PC-3 (cell line): Measurements from ENCODE around the gene BABAM1. TPM values are rescaled to one million over a fixed set of nuclear protein-coding genes. Genes with fewer than 3 reads are reported as not detected.

ENCODE experiments used
- ATAC-seq: fragments of 200-7000 bp; cut with Tn5 transposase; 2 replicates; pipeline ENCODE4 v1.9.1; 2020; ENCODE audit warnings: mild to moderate bottlenecking, moderate library complexity
- BruUV-seq: library from RNA; stranded (reverse); fragments of 400-500 nt; replicated peaks from 2 replicates; lab custom pipeline; 2021; lab: Mats Ljungman, UMichigan
- CTCF ChIA-PET: fragments of 300-600 bp; sonication (Branson Sonifier 250); formaldehyde crosslinking; loops from one replicate; lab custom pipeline; 2022; ENCODE audit warnings: antibody characterized with exemption; lab: Charles Lee
- POLR2A ChIA-PET: fragments of 300-600 bp; sonication (Branson Sonifier 250); formaldehyde crosslinking; loops from one replicate; lab custom pipeline; 2022; ENCODE audit warnings: antibody characterized with exemption; ENCODE audit not compliant: unreplicated experiment; lab: Charles Lee
- DNase-seq: peaks from one replicate; pipeline ENCODE4 v3.0.0-alpha.2; 2015
- H2AFZ ChIP-seq: fragments of 300-600 bp; sonication (generic); 2 replicates; pipeline ENCODE4 v1.6.0; 2016; ENCODE audit warnings: antibody characterized with exemption, low read length
- H3F3A ChIP-seq: fragments of 300-600 bp; sonication (generic); one replicate; pipeline ENCODE4 v1.6.0; 2017; ENCODE audit warnings: antibody characterized with exemption, low read length, control low read depth, mild to moderate bottlenecking; ENCODE audit not compliant: unreplicated experiment
- H3K27ac ChIP-seq: fragments of 300-600 bp; sonication (generic); 2 replicates; pipeline ENCODE4 v1.5.1; 2016; ENCODE audit warnings: mild to moderate bottlenecking, low read length
- H3K27me3 ChIP-seq: fragments of 300-600 bp; sonication (generic); 2 replicates; pipeline ENCODE4 v1.6.1; 2016; ENCODE audit warnings: low read length, mixed read lengths
- H3K36me3 ChIP-seq: fragments of 300-600 bp; sonication (generic); 2 replicates; pipeline ENCODE4 v1.6.1; 2016; ENCODE audit warnings: low read depth, mixed run types, low read length, mixed read lengths
- H3K4me1 ChIP-seq: fragments of 300-600 bp; sonication (generic); 2 replicates; pipeline ENCODE4 v1.5.1; 2016; ENCODE audit warnings: low read length; ENCODE audit not compliant: insufficient read depth
- H3K4me2 ChIP-seq: fragments of 300-600 bp; sonication (generic); 2 replicates; pipeline ENCODE4 v1.6.0; 2016; ENCODE audit warnings: low read length
- H3K4me3 ChIP-seq: fragments of 300-600 bp; sonication (generic); 2 replicates; pipeline ENCODE4 v1.5.1; 2016; ENCODE audit warnings: mild to moderate bottlenecking, low read length, mixed read lengths
- H3K79me2 ChIP-seq: fragments of 300-600 bp; sonication (generic); 2 replicates; pipeline ENCODE4 v1.6.1; 2017; ENCODE audit warnings: low read length, mixed read lengths
- H3K9ac ChIP-seq: fragments of 300-600 bp; sonication (generic); 2 replicates; pipeline ENCODE4 v1.6.0; 2016; ENCODE audit warnings: mild to moderate bottlenecking, low read length
- H3K9me2 ChIP-seq: fragments of 300-600 bp; sonication (generic); replicated peaks from 2 replicates; pipeline ENCODE4 v1.6.1; 2016; ENCODE audit warnings: mixed run types, low read length, mixed read lengths
- H3K9me3 ChIP-seq: fragments of 300-600 bp; sonication (generic); 2 replicates; pipeline ENCODE4 v1.6.1; 2016; ENCODE audit warnings: low read length, mixed read lengths
- H4K20me1 ChIP-seq: fragments of 300-600 bp; sonication (generic); 2 replicates; pipeline ENCODE4 v1.6.1; 2016; ENCODE audit warnings: low read length, mixed read lengths
- EZH2 ChIP-seq: fragments of 300-600 bp; sonication (generic); IDR thresholded peaks from one replicate; pipeline ENCODE4 v1.6.1; 2017; ENCODE audit warnings: antibody characterized with exemption, mild to moderate bottlenecking, low read length; ENCODE audit not compliant: unreplicated experiment
- EZH2phosphoT487 ChIP-seq: fragments of 300-600 bp; sonication (generic); IDR thresholded peaks from 2 replicates; pipeline ENCODE4 v1.6.1; 2018; ENCODE audit warnings: mild to moderate bottlenecking, antibody characterized with exemption, low read length, borderline replicate concordance
- intact Hi-C: fragments of 100-400 bp; cut with micrococcal nuclease; formaldehyde crosslinking; loops from 2 replicates; pipeline ENCODE4 v1.9.0; 2023
- total RNA-seq: library from RNA; depleted of rRNA; stranded (reverse); fragments of >200 nt; gene quantifications from 2 replicates; pipeline ENCODE4 v1.2.3, GENCODE V29; 2014
- TF ChIP-seq, protein P1 (sequence below): fragments of 300-600 bp; sonication (generic); conservative IDR thresholded peaks from 2 replicates; pipeline ENCODE4 v1.5.1; 2017; ENCODE audit warnings: antibody characterized with exemption, low read depth, mild to moderate bottlenecking, low read length

Gene BABAM1
- total RNA-seq, 1 experiment from 2014 or later: 196 TPM

DNA sequence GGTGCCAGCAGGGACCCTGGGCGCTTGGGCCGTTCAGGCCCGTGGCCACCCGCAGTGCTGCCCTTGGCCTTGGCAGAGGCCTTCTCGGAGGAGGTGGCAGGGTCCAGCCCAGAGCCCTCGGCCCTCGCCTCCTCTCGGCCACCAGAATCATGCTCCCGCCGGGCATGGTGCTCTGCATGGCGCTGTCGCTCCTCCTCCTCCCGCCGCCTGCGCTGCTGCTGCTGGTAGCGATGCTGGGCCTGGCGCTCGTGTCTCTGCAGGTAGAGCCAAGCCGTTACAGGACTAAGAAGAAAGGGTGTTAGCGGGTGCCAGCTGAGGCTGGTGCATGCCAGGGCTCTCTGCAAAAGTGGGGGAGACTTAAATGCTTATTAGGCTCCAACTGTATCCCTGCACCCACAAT is 57.9 kb downstream of the BABAM1 start:
- H3K9me3 ChIP-seq: no peaks in the 10 kb centered on the region
- peaks cover 6% of the 10 kb centered on the region for H3K36me3 ChIP-seq
- DNase-seq: no peak
- ChIA-PET CTCF (no interaction called here), POLR2A (no interaction called here)
- H3K4me3 ChIP-seq: no peak overlapping the region
- TF ChIP-seq EZH2 (no peak), EZH2phosphoT487 (no peak)
- TF ChIP-seq, protein P1, sequence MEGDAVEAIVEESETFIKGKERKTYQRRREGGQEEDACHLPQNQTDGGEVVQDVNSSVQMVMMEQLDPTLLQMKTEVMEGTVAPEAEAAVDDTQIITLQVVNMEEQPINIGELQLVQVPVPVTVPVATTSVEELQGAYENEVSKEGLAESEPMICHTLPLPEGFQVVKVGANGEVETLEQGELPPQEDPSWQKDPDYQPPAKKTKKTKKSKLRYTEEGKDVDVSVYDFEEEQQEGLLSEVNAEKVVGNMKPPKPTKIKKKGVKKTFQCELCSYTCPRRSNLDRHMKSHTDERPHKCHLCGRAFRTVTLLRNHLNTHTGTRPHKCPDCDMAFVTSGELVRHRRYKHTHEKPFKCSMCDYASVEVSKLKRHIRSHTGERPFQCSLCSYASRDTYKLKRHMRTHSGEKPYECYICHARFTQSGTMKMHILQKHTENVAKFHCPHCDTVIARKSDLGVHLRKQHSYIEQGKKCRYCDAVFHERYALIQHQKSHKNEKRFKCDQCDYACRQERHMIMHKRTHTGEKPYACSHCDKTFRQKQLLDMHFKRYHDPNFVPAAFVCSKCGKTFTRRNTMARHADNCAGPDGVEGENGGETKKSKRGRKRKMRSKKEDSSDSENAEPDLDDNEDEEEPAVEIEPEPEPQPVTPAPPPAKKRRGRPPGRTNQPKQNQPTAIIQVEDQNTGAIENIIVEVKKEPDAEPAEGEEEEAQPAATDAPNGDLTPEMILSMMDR: no peak
- intact Hi-C loops: no loop called here
- H3K79me2 ChIP-seq: no peaks in the 10 kb centered on the region
- H3K4me2 ChIP-seq: no peak overlapping the region
- BruUV-seq: no TSS peak
- H3K27ac ChIP-seq: no peak overlapping the region
- no peak for ATAC-seq
- H3K9me2 ChIP-seq: no peaks in the 10 kb centered on the region
- H3K9ac ChIP-seq: no peak overlapping the region
- H3K27me3 ChIP-seq: no peaks in the 10 kb centered on the region
- no peaks in the 10 kb centered on the region for H3K4me1 ChIP-seq
- H3F3A ChIP-seq: no peaks in the 10 kb centered on the region
- no peaks in the 10 kb centered on the region for H4K20me1 ChIP-seq
- H2AFZ ChIP-seq: no peak overlapping the region

DNA sequence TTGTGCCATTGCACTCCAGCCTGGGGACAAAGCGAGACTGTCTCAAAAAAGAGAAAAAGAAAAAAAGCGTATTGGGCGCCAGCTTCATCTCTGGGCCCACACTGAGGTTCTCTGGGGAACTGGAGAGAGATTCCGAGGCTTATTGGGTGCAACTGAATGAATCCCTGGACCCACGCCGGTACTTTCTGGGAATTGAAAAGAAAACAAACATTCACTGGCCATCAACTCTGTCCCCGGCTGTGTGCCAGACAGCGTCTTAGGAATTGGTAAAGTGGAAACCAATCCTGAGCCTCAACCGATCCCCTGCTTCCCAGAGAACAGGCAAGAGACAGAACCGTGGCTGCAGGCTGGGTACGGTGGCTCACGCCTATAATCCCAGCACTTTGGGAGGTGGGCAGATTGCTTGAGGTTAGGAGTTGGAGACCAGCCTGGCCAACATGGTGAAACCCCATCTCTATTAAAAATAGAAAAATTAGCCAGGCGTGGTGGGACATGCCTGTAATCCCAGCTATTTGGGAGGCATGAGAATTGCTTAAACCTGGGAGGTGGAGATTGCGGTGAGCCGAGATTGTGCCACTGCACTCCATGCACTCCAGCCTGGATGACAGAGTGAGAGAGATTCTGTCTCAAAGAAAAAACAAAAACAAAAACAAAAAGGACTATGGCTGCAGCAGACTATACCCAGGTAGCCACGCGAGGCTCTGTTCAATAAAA is 58.8 kb downstream of the BABAM1 start:
- Histone ChIP-seq H3K27ac (no peak overlapping the region), H3K36me3 (no peaks in the 10 kb centered on the region; the same call in 1 of the 2 replicates), H3K27me3 (no peaks in the 10 kb centered on the region), H3F3A (no peaks in the 10 kb centered on the region), H3K79me2 (no peaks in the 10 kb centered on the region), H4K20me1 (no peaks in the 10 kb centered on the region), H3K4me2 (no peak overlapping the region), H3K9me2 (no peaks in the 10 kb centered on the region), H2AFZ (no peak overlapping the region), H3K9ac (no peak overlapping the region), H3K9me3 (no peaks in the 10 kb centered on the region), H3K4me3 (no peak overlapping the region), H3K4me1 (no peaks in the 10 kb centered on the region)
- intact Hi-C loops: no loop called here
- no peak for ATAC-seq
- ChIA-PET CTCF (no interaction called here), POLR2A (no interaction called here)
- TF ChIP-seq, protein P1: no peak
- TF ChIP-seq EZH2: no peak
- TF ChIP-seq EZH2phosphoT487: no peak
- DNase-seq: no peak
- BruUV-seq: no TSS peak

GRCh38 chr19:17326595-17326966 is 59.3 kb downstream of the BABAM1 start:
- POLR2A ChIA-PET: no interaction called here
- Histone ChIP-seq H3K36me3 (no peaks in the 10 kb centered on the region), H3K9ac (no peak overlapping the region), H3K4me1 (no peaks in the 10 kb centered on the region), H2AFZ (no peak overlapping the region), H3K79me2 (no peaks in the 10 kb centered on the region), H3F3A (no peaks in the 10 kb centered on the region), H4K20me1 (no peaks in the 10 kb centered on the region), H3K4me2 (no peak overlapping the region), H3K9me3 (no peaks in the 10 kb centered on the region), H3K27ac (no peak overlapping the region), H3K9me2 (no peaks in the 10 kb centered on the region), H3K4me3 (no peak overlapping the region), H3K27me3 (no peaks in the 10 kb centered on the region)
- TF ChIP-seq EZH2phosphoT487: no peak
- no peak for TF ChIP-seq EZH2
- TF ChIP-seq, protein P1: no peak
- no peak for DNase-seq
- ATAC-seq: no peak
- CTCF ChIA-PET: no interaction called here
- intact Hi-C loops: no loop called here
- no TSS peak for BruUV-seq
